GM23338 (cell line): ENCODE measurements around the gene FLRT2. TPM values are rescaled to one million over a fixed set of nuclear protein-coding genes. Genes with fewer than 3 reads are reported as not detected.

Experiments used
- ATAC-seq: fragments of 200-7000 bp; cut with Tn5 transposase; 3 replicates; pipeline ENCODE4 v1.9.1; 2020
- DNase-seq: peaks from one replicate; pipeline ENCODE4 v3.0.0-alpha.2; 2015; ENCODE audit warnings: low spot score
- H2AFZ ChIP-seq: fragments of 200-600 bp; sonication (generic); 2 replicates; pipeline ENCODE4 v1.8.0; 2016; ENCODE audit warnings: antibody characterized with exemption, mild to moderate bottlenecking, moderate library complexity
- H3F3A ChIP-seq: fragments of 200-600 bp; sonication (generic); replicated peaks from 2 replicates; pipeline ENCODE4 v1.8.0; 2017; ENCODE audit warnings: antibody characterized with exemption, mixed run types, low read depth
- H3K27ac ChIP-seq: fragments of 200-600 bp; sonication (generic); 2 replicates; pipeline ENCODE4 v1.6.1; 2016; ENCODE audit warnings: low read depth
- H3K27me3 ChIP-seq: fragments of 200-600 bp; sonication (generic); 2 replicates; pipeline ENCODE4 v1.8.0; 2016; ENCODE audit warnings: mild to moderate bottlenecking, mixed run types, moderate library complexity; ENCODE audit not compliant: insufficient read depth
- H3K36me3 ChIP-seq: fragments of 200-600 bp; sonication (generic); 2 replicates; pipeline ENCODE4 v1.8.0; 2016; ENCODE audit warnings: mild to moderate bottlenecking; ENCODE audit not compliant: insufficient read depth
- H3K4me1 ChIP-seq: fragments of 200-600 bp; sonication (generic); 2 replicates; pipeline ENCODE4 v1.8.0; 2016; ENCODE audit warnings: mild to moderate bottlenecking, moderate library complexity; ENCODE audit not compliant: insufficient read depth
- H3K4me2 ChIP-seq: fragments of 200-600 bp; sonication (generic); 2 replicates; pipeline ENCODE4 v1.7.1; 2017; ENCODE audit warnings: mixed run types
- H3K4me3 ChIP-seq: fragments of 200-600 bp; sonication (generic); 2 replicates; pipeline ENCODE4 v1.6.1; 2016; ENCODE audit warnings: mixed run types
- H3K79me2 ChIP-seq: fragments of 200-600 bp; sonication (generic); replicated peaks from 2 replicates; pipeline ENCODE4 v1.8.0; 2017; ENCODE audit warnings: mild to moderate bottlenecking; ENCODE audit not compliant: insufficient read depth
- H3K9me2 ChIP-seq: fragments of 200-600 bp; sonication (generic); 2 replicates; pipeline ENCODE4 v1.8.0; 2017; ENCODE audit not compliant: insufficient read depth
- H4K20me1 ChIP-seq: fragments of 200-600 bp; sonication (generic); replicated peaks from 2 replicates; pipeline ENCODE4 v1.8.0; 2017; ENCODE audit warnings: mild to moderate bottlenecking; ENCODE audit not compliant: insufficient read depth
- H3K27ac Mint-ChIP-seq: 2 replicates; pipeline ENCODE4 v1.8.0; 2020; ENCODE audit warnings: inconsistent platforms, mild to moderate bottlenecking, moderate library complexity, mixed read lengths
- H3K27me3 Mint-ChIP-seq: 3 replicates; pipeline ENCODE4 v1.8.0; 2022; ENCODE audit warnings: low read depth, mild to moderate bottlenecking, moderate library complexity, mixed read lengths, inconsistent platforms; ENCODE audit not compliant: insufficient read depth, poor library complexity
- H3K36me3 Mint-ChIP-seq: 3 replicates; pipeline ENCODE4 v1.8.0; 2021; ENCODE audit warnings: low read depth, mild to moderate bottlenecking, inconsistent platforms, moderate library complexity, mixed read lengths
- H3K4me1 Mint-ChIP-seq: 3 replicates; pipeline ENCODE4 v1.8.0; 2020; ENCODE audit warnings: mild to moderate bottlenecking, inconsistent platforms, mixed read lengths
- H3K4me3 Mint-ChIP-seq: 3 replicates; pipeline ENCODE4 v1.8.0; 2021; ENCODE audit warnings: moderate library complexity, mild to moderate bottlenecking, inconsistent platforms, mixed read lengths
- H3K9me3 Mint-ChIP-seq: 3 replicates; pipeline ENCODE4 v1.8.0; 2020; ENCODE audit warnings: moderate library complexity, mild to moderate bottlenecking, inconsistent platforms, mixed read lengths
- CREB1 ChIP-seq: fragments of 250-450 bp; sonication (Bioruptor Pico); IDR thresholded peaks from 2 replicates; pipeline ENCODE4 v1.5.0; 2020; ENCODE audit warnings: low read depth, mild to moderate bottlenecking, moderate library complexity
- EZH2 ChIP-seq: fragments of 200-600 bp; sonication (generic); IDR thresholded peaks from one replicate; pipeline ENCODE4 v1.8.0; 2017; ENCODE audit warnings: antibody characterized with exemption, mild to moderate bottlenecking, low read depth; ENCODE audit not compliant: unreplicated experiment
- EZH2phosphoT487 ChIP-seq: fragments of 200-600 bp; sonication (generic); IDR thresholded peaks from one replicate; pipeline ENCODE4 v1.8.1; 2018; ENCODE audit warnings: antibody characterized with exemption; ENCODE audit not compliant: unreplicated experiment
- JUNB ChIP-seq: IDR thresholded peaks from one replicate; pipeline ENCODE4 v1.6.1; 2016; ENCODE audit warnings: antibody characterized with exemption; ENCODE audit not compliant: unreplicated experiment
- NANOG ChIP-seq: IDR thresholded peaks from 2 replicates; pipeline ENCODE4 v1.6.1; 2016; ENCODE audit warnings: antibody characterized with exemption, borderline replicate concordance
- REST ChIP-seq: IDR thresholded peaks from one replicate; pipeline ENCODE4 v1.6.1; 2018; ENCODE audit warnings: antibody characterized with exemption; ENCODE audit not compliant: unreplicated experiment
- STAT1 ChIP-seq: IDR thresholded peaks from one replicate; pipeline ENCODE4 v1.6.1; 2016; ENCODE audit warnings: antibody characterized with exemption; ENCODE audit not compliant: unreplicated experiment
- ZNF114 ChIP-seq: fragments of 250-450 bp; sonication (Bioruptor Pico); IDR thresholded peaks from 2 replicates; pipeline ENCODE4 v1.5.0; 2020; ENCODE audit warnings: mild to moderate bottlenecking, moderate library complexity
- ZNF331 ChIP-seq: fragments of 250-450 bp; sonication (Bioruptor Pico); IDR thresholded peaks from 2 replicates; pipeline ENCODE4 v1.5.0; 2020; ENCODE audit warnings: low read depth, mild to moderate bottlenecking, moderate library complexity
- ZNF462 ChIP-seq: fragments of 250-450 bp; sonication (Bioruptor Pico); IDR thresholded peaks from 2 replicates; pipeline ENCODE4 v1.5.0; 2020; ENCODE audit warnings: mild to moderate bottlenecking, moderate library complexity
- polyA plus RNA-seq: library from polyadenylated mRNA; unstranded; fragments of >200 nt; fragmentation: Nextera tagmentation; extraction: Ambion mirVana; gene quantifications from 2 replicates; pipeline ENCODE4 v1.2.1, GENCODE V29; 2016
- total RNA-seq: library from RNA; depleted of rRNA; stranded (reverse); fragments of >200 nt; shearing (Covaris generic); gene quantifications from 2 replicates; pipeline ENCODE4 v1.2.3, GENCODE V29; 2014
- TF ChIP-seq, protein P1 (sequence below): IDR thresholded peaks from 2 replicates; pipeline ENCODE4 v1.6.1; 2016; ENCODE audit warnings: antibody characterized with exemption

The FLRT2 gene
- total and polyA plus RNA-seq, 2 experiments from 2014 or later: 4.3 to 7.4 TPM

DNA sequence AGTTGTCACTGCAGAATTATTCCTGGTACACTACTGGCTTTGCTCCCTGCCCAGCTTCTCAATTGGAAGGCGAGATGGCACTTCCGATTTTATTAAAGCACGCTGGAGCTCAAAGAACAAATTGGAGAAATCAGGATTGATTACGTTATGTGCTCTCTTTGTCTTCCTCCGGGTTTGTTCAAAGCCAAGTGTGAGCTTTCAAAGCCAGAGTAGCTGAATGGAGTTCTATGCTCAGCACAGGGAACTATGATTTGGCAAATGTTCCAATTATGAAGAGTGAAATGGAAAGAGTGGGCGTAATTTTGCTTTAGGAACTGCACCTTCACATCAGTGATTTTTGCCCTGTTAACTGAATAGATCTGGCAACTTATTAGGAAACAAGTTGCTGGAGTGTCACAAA is 72.4 kb downstream of the FLRT2 start:
- Histone ChIP-seq H3K27ac (no peak overlapping the region), H3F3A (no peaks in the 10 kb centered on the region), H2AFZ (no peak overlapping the region), H3K4me2 (no peak overlapping the region), H3K4me3 (no peak overlapping the region), H3K4me1 (peaks cover 11% of the 10 kb centered on the region), H4K20me1 (no peaks in the 10 kb centered on the region), H3K36me3 (no peaks in the 10 kb centered on the region), H3K79me2 (no peaks in the 10 kb centered on the region), H3K9me2 (peaks cover 13% of the 10 kb centered on the region), H3K27me3 (no peaks in the 10 kb centered on the region)
- no peak overlapping the region for H3K4me3 Mint-ChIP-seq
- ATAC-seq (no peak), DNase-seq (no peak)
- no peak for TF ChIP-seq ZNF462 (CRISPR knock-in tag)
- TF ChIP-seq, protein P1, sequence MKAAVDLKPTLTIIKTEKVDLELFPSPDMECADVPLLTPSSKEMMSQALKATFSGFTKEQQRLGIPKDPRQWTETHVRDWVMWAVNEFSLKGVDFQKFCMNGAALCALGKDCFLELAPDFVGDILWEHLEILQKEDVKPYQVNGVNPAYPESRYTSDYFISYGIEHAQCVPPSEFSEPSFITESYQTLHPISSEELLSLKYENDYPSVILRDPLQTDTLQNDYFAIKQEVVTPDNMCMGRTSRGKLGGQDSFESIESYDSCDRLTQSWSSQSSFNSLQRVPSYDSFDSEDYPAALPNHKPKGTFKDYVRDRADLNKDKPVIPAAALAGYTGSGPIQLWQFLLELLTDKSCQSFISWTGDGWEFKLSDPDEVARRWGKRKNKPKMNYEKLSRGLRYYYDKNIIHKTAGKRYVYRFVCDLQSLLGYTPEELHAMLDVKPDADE: no peak
- TF ChIP-seq EZH2phosphoT487: no peak
- TF ChIP-seq EZH2: no peak
- TF ChIP-seq JUNB: no peak
- TF ChIP-seq CREB1 (CRISPR knock-in tag): no peak
- no peak for TF ChIP-seq REST
- TF ChIP-seq NANOG: no peak
- TF ChIP-seq ZNF331 (CRISPR knock-in tag): no peak
- TF ChIP-seq STAT1: no peak
- TF ChIP-seq ZNF114 (CRISPR knock-in tag): no peak
- H3K4me1 Mint-ChIP-seq: peaks cover 13% of the 10 kb centered on the region
- no peaks in the 10 kb centered on the region for H3K27me3 Mint-ChIP-seq
- H3K27ac Mint-ChIP-seq: no peak overlapping the region
- no peaks in the 10 kb centered on the region for H3K9me3 Mint-ChIP-seq
- H3K36me3 Mint-ChIP-seq: no peaks in the 10 kb centered on the region
